Panc1 (cell line): ENCODE measurements around the gene BCAS3. TPM values are rescaled to one million over a fixed set of nuclear protein-coding genes. Genes with fewer than 3 reads are reported as not detected.
A peak's percentile ranks its signal among the peaks of the same experiment; 100 is the strongest.

Experiments
- ATAC-seq: fragments of 200-7000 bp; cut with Tn5 transposase; 2 replicates; pipeline ENCODE4 v1.9.1; 2020; ENCODE audit warnings: mild to moderate bottlenecking, moderate library complexity
- BruUV-seq: library from RNA; stranded (reverse); fragments of 400-500 nt; replicated peaks from 2 replicates; lab custom pipeline; 2021; lab: Mats Ljungman, UMichigan
- CTCF ChIA-PET: fragments of 300-600 bp; sonication (Branson Sonifier 250); formaldehyde crosslinking; loops from one replicate; lab custom pipeline; 2022; ENCODE audit warnings: antibody characterized with exemption; lab: Charles Lee
- POLR2A ChIA-PET: fragments of 300-600 bp; sonication (Branson Sonifier 250); formaldehyde crosslinking; loops from one replicate; lab custom pipeline; 2022; ENCODE audit warnings: antibody characterized with exemption; lab: Charles Lee
- DNase-seq: peaks from one replicate; pipeline ENCODE4 v3.0.0-alpha.2; 2010; ENCODE audit warnings: low read depth, low spot score
- H3K27ac ChIP-seq: 2 replicates; pipeline ENCODE4 v1.5.1; 2011; ENCODE audit warnings: mild to moderate bottlenecking, low read length, inconsistent platforms
- H3K27me3 ChIP-seq: fragments of 200-500 bp; sonication (Bioruptor generic); 2 replicates; pipeline ENCODE4 v1.6.0; 2014; ENCODE audit warnings: low read length, inconsistent platforms; ENCODE audit not compliant: control insufficient read depth, insufficient read depth
- H3K36me3 ChIP-seq: fragments of 200-500 bp; sonication (Bioruptor generic); 2 replicates; pipeline ENCODE4 v1.5.1; 2014; ENCODE audit warnings: inconsistent platforms, mild to moderate bottlenecking, low read length, moderate library complexity; ENCODE audit not compliant: control insufficient read depth, insufficient read depth
- H3K4me1 ChIP-seq: 2 replicates; pipeline ENCODE4 v1.5.1; 2011; ENCODE audit warnings: inconsistent platforms, mild to moderate bottlenecking, low read length, moderate library complexity; ENCODE audit not compliant: control insufficient read depth, insufficient read depth
- H3K4me3 ChIP-seq, 2 experiments: 2 replicates each; pipeline ENCODE4 v1.5.1; 2011 to 2012; ENCODE audit warnings: low read depth in 2 of 2, low read length in 2 of 2, mild to moderate bottlenecking in 2 of 2, inconsistent platforms in 1 of 2, moderate library complexity in 1 of 2
- H3K9me3 ChIP-seq: fragments of 200-500 bp; sonication (Bioruptor generic); 2 replicates; pipeline ENCODE4 v1.5.1; 2014; ENCODE audit warnings: low read depth, mild to moderate bottlenecking, inconsistent platforms, low read length, moderate library complexity; ENCODE audit not compliant: control insufficient read depth, insufficient read depth
- POLR2AphosphoS5 ChIP-seq: IDR thresholded peaks from 2 replicates; pipeline ENCODE4 v1.6.1; 2012; ENCODE audit warnings: mild to moderate bottlenecking, low read depth, low read length, moderate library complexity
- SIN3A ChIP-seq: IDR thresholded peaks from 2 replicates; pipeline ENCODE4 v1.6.1; 2012; ENCODE audit warnings: low read depth, mild to moderate bottlenecking, low read length, moderate library complexity, borderline replicate concordance; ENCODE audit not compliant: insufficient read depth
- TCF7L2 ChIP-seq: IDR thresholded peaks from 2 replicates; pipeline ENCODE4 v1.6.1; 2011; ENCODE audit warnings: mild to moderate bottlenecking, low read depth, low read length, inconsistent platforms
- in situ Hi-C: cut with HindIII; loops from 2 replicates; pipeline ENCODE4 v1.10.0; 2016; ENCODE audit warnings: low sequenced_read_pairs, low pct_unique_long_range_greater_than_20kb
- intact Hi-C: fragments of 100-400 bp; cut with micrococcal nuclease; formaldehyde crosslinking; loops from one replicate; pipeline ENCODE4 v1.10.0; 2022; ENCODE audit not compliant: unreplicated experiment
- total RNA-seq: library from RNA; stranded (reverse); gene quantifications from one replicate; pipeline ENCODE4 v1.2.1, GENCODE V29; 2021; ENCODE audit not compliant: unreplicated experiment
- TF ChIP-seq, protein P1 (sequence below): fragments of 450-650 bp; IDR thresholded peaks from 2 replicates; pipeline ENCODE4 v1.5.1; 2017; ENCODE audit warnings: mild to moderate bottlenecking
- TF ChIP-seq, protein P2 (sequence below), 2 experiments: IDR thresholded peaks; 2 replicates each; pipeline ENCODE4 v1.6.1; 2011 to 2012; ENCODE audit warnings: low read depth in 2 of 2, control low read depth in 1 of 2, low read length in 1 of 2, mild to moderate bottlenecking in 1 of 2, moderate library complexity in 1 of 2; ENCODE audit not compliant: insufficient read depth in 1 of 2

BCAS3 gene
- total RNA-seq, 1 experiment from 2014 or later = 9.3 TPM

DNA sequence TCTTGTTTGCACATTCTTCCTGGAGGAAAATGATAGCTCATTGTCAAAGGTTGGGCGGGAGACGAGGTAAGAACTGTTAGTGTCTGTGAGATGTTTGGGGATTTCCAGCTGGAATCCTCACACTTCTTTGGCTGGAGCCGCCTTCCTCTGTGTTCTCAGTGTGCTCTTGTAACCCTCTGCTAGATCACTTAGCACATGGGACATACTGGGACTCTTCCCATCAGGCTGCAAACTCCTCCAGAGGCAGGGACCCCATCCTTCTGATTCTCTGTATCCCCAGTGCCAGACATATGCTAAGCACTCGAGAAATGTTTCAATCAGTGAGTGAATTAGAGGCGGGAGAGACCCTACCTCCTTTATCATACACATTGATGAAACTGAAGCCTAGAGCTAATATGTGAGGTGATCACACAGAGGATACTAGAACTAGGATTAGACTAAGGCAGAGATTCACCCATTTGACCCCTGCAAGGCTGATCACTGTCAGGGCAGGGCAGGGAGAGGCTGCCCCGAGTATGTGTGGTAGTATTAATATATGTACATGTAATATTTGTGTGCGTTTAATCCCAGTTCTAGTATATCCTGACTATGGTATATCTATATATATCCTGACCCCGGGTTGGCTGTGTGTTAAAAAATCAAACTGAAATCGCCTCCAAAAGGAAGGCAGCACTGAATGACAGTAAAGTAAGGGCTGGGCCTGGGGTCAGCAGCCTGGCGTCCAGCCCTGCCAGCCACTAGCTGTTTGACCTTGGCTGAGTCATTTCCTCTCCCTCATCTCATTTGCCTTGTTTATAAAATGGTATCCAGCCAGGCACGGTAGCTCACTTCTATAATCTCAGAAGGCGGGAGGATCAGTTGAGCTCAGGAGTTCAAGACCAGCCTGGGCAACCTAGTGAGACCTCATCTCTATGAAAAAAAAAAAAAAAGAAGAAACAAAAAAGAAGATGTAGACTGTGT, 646.5 kb downstream of the BCAS3 start:
- CTCF ChIA-PET = no interaction called here
- ATAC-seq (peak; percentile 78), DNase-seq (peak; percentile 12)
- H3K27ac ChIP-seq = peak overlapping the region; percentile 55
- peaks cover 32% of the 10 kb centered on the region for H3K4me1 ChIP-seq
- POLR2A ChIA-PET = interaction anchor here (0.6 to 0.7 kb wide), 3 partner anchors 43 to 63 kb away, joined by 3 to 7 read pairs (median 4); no protein-coding TSS in a partner anchor
- no TSS peak for BruUV-seq
- H3K36me3 ChIP-seq = no peaks in the 10 kb centered on the region
- TF ChIP-seq, protein P1, sequence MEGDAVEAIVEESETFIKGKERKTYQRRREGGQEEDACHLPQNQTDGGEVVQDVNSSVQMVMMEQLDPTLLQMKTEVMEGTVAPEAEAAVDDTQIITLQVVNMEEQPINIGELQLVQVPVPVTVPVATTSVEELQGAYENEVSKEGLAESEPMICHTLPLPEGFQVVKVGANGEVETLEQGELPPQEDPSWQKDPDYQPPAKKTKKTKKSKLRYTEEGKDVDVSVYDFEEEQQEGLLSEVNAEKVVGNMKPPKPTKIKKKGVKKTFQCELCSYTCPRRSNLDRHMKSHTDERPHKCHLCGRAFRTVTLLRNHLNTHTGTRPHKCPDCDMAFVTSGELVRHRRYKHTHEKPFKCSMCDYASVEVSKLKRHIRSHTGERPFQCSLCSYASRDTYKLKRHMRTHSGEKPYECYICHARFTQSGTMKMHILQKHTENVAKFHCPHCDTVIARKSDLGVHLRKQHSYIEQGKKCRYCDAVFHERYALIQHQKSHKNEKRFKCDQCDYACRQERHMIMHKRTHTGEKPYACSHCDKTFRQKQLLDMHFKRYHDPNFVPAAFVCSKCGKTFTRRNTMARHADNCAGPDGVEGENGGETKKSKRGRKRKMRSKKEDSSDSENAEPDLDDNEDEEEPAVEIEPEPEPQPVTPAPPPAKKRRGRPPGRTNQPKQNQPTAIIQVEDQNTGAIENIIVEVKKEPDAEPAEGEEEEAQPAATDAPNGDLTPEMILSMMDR = no peak
- TF ChIP-seq POLR2AphosphoS5 = no peak
- TF ChIP-seq TCF7L2 = no peak
- TF ChIP-seq SIN3A = no peak
- TF ChIP-seq, protein P2, sequence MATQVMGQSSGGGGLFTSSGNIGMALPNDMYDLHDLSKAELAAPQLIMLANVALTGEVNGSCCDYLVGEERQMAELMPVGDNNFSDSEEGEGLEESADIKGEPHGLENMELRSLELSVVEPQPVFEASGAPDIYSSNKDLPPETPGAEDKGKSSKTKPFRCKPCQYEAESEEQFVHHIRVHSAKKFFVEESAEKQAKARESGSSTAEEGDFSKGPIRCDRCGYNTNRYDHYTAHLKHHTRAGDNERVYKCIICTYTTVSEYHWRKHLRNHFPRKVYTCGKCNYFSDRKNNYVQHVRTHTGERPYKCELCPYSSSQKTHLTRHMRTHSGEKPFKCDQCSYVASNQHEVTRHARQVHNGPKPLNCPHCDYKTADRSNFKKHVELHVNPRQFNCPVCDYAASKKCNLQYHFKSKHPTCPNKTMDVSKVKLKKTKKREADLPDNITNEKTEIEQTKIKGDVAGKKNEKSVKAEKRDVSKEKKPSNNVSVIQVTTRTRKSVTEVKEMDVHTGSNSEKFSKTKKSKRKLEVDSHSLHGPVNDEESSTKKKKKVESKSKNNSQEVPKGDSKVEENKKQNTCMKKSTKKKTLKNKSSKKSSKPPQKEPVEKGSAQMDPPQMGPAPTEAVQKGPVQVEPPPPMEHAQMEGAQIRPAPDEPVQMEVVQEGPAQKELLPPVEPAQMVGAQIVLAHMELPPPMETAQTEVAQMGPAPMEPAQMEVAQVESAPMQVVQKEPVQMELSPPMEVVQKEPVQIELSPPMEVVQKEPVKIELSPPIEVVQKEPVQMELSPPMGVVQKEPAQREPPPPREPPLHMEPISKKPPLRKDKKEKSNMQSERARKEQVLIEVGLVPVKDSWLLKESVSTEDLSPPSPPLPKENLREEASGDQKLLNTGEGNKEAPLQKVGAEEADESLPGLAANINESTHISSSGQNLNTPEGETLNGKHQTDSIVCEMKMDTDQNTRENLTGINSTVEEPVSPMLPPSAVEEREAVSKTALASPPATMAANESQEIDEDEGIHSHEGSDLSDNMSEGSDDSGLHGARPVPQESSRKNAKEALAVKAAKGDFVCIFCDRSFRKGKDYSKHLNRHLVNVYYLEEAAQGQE (IDR thresholded peaks at IDR 0.05; ENCODE audit: insufficient read depth in 1 of 2, low read depth in 2 of 2, low read length in 1 of 2) = no peak
- in situ Hi-C loops = no loop called here
- H3K4me3 ChIP-seq = no peak overlapping the region
- H3K27me3 ChIP-seq = no peaks in the 10 kb centered on the region
- intact Hi-C loops = no loop called here
- H3K9me3 ChIP-seq = no peaks in the 10 kb centered on the region

DNA sequence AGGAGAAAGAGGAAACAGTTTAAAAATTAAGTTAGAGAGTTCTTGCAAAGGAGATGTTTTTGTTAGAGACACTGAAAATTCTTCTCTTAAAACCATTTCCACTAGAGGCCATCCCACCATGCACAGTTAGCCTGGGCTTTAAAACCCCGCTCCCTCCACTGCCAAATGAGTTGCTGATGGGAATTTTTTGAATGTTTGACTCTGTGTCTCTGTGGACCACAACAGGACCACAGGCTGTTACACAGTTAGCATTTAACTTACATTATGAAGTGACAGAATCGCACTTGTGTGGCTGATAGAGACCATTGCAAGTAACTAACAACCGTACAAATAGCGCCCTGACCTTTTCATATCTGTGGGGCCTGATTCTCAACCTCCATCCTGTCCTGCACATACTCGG, 647.3 kb downstream of the BCAS3 start:
- no peak for ATAC-seq
- CTCF ChIA-PET = no interaction called here
- H3K36me3 ChIP-seq = no peaks in the 10 kb centered on the region
- TF ChIP-seq TCF7L2 (no peak), POLR2AphosphoS5 (no peak), SIN3A (no peak)
- TF ChIP-seq, protein P1 = no peak
- TF ChIP-seq, protein P2 (IDR thresholded peaks at IDR 0.05; ENCODE audit: insufficient read depth in 1 of 2, low read depth in 2 of 2, low read length in 1 of 2) = no peak
- DNase-seq = no peak
- peaks cover 32% of the 10 kb centered on the region for H3K4me1 ChIP-seq
- in situ Hi-C loops = no loop called here
- no TSS peak for BruUV-seq
- POLR2A ChIA-PET = no interaction called here
- intact Hi-C loops = no loop called here
- H3K9me3 ChIP-seq = no peaks in the 10 kb centered on the region
- H3K27ac ChIP-seq = peak overlapping the region; percentile 55
- H3K27me3 ChIP-seq = no peaks in the 10 kb centered on the region
- no peak overlapping the region for H3K4me3 ChIP-seq
